DND-41 (cell line): ENCODE results near the gene GPHN.

Experiments
- CTCF ChIP-seq: IDR thresholded peaks from 2 replicates; pipeline ENCODE4 v1.5.1; 2012; ENCODE audit warnings: borderline replicate concordance, low read length, moderate library complexity, mild to moderate bottlenecking; ENCODE audit not compliant: poor library complexity, severe bottlenecking; ENCODE audit errors: extremely low read depth
- EZH2 ChIP-seq: IDR thresholded peaks from 3 replicates; pipeline ENCODE4 v1.6.1; 2012; ENCODE audit warnings: borderline replicate concordance, low read depth, mild to moderate bottlenecking, moderate library complexity, low read length, inconsistent platforms; ENCODE audit not compliant: severe bottlenecking

GRCh38 chr14:66910311-66910840 lies 402.4 kb downstream of the GPHN start:
- no peak for TF ChIP-seq CTCF
- no peak for TF ChIP-seq EZH2
